Measurements from ENCODE around the gene THSD4. TPM values are rescaled to one million over a fixed set of nuclear protein-coding genes. Genes with fewer than 3 reads are reported as not detected.

Gene THSD4
- total RNA-seq, result 60.5 and 93.6 TPM in 2 replicates

DNA sequence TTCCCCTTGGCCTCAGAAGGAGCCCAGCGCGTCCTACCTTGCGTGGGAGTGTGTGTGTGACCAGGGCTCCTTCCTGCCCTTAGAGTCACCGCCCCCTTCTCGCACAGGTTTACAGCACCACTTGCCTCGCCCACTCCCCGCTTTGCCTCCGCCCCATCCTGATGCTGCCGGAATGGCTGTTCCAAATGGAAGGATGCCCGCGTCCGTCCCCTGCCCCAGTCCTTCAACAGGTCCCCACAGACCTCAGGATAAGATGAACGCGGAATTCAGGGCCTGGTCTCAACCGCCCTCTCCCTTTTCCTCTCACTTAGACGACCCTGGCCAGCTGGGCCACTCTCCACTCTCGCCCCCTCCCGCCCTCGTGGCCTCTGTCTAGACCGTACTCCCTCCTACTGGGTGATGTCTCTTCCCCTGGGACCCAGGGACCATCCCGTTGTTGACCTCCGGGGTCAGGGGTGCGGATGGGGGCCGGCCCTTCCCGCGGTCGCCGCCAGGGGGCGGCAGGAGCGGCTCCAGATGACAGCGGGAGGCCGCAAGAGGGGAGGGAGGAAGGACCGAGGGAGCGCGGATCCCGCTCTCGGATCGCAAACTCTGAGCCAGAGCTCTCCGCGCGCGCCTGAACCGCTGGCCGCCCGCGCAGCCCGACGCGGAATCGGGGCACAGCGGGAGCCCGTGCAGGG lies at the start of gene THSD4:
TSS of gene THSD4 (plus strand) at position 585 of the 680 bp plus-strand sequence.

DNA sequence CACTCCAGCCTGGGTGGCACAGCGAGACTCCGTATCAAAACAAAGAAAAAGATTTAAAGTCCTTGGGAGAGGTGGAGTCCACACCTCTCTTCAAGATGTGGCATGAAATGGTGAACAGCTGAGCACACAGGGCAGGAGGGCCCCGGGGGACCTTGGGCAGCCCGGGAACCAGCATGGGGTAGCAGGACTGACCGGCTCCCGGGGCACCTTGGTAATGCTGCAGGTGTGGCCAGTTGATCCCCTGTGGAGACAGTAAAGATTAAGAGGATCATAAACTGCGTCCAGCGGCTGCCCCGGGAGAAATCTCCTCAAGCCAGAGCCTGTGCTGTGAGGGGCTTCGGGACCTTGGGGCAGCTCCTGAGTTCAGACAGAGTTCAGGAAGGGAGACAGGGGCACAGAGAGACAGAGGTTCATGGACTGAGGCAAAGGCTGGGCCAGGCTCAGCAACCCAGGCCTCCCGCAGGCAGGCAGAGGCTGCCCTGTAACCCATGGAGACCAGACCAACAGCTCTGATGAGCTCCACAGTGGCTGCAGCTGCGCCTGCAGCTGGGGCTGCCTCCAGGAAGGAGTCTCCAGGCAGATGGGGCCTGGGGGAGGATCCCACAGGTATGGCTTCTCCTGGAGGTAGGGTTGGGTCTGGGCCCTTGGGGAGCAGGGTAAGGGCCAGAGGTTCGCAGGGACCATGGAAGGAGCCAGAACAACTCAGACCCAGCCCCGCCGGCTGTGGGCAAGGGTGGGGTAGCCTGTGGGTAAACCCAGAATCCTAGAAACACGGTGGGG lies 695.2 kb downstream of the THSD4 start, which contains the start of gene NR2E3:
TSS of gene NR2E3 (plus strand) at position 299 of the 780 bp plus-strand sequence. CDS start at position 489, 190 bp downstream.

Other genes with a start within 250 kb of the THSD4 start
- gene THAP10, start 223.0 kb upstream of the THSD4 start, total RNA-seq, result 6.6 and 6.9 TPM in 2 replicates
- 5.5 and 17.5 TPM in 2 replicates for gene LRRC49, start 222.6 kb upstream of the THSD4 start, total RNA-seq